Pancreas (tissue), 10 donors: ENCODE measurements around the gene PKNOX2. TPM values are rescaled to one million over a fixed set of nuclear protein-coding genes. Genes with fewer than 3 reads are reported as not detected.
A peak's percentile ranks its signal among the peaks of the same experiment; 100 is the strongest.

Experiments used
- ATAC-seq, 4 donors: fragments of 200-7000 bp; cut with Tn5 transposase; one replicate each; pipeline versions ENCODE4 v1.8.0 to v1.9.1; 2020; ENCODE audit warnings: mild to moderate bottlenecking in 4 of 4, moderate library complexity in 4 of 4
- DNase-seq, 6 donors: peaks; one replicate each; pipeline ENCODE4 v3.0.0-alpha.2; 2020
- FAIRE-seq: peaks from 2 replicates; lab custom pipeline; 2012; peaks lifted over from hg19 to GRCh38; lab: Jason Lieb, UNC
- H3K27ac ChIP-seq, 4 donors: fragments of 200-600 bp; sonication (generic); 1 replicate in 3 of 4; 2 replicates in 1 of 4; pipeline versions ENCODE4 v1.5.0 to v1.8.0; 2020
- H3K27me3 ChIP-seq, 4 donors: fragments of 200-600 bp; one replicate each; pipeline ENCODE4 v1.8.0; 2021
- H3K36me3 ChIP-seq, 3 donors: fragments of 200-600 bp; sonication (generic) in 1 of 3; one replicate each; pipeline versions ENCODE4 v1.5.0 to v1.8.0; 2020 to 2021
- H3K4me1 ChIP-seq, 3 donors: fragments of 200-600 bp; one replicate each; pipeline ENCODE4 v1.8.0; 2021
- H3K4me3 ChIP-seq, 4 donors: fragments of 200-600 bp; sonication (generic) in 2 of 4; one replicate each; pipeline versions ENCODE4 v1.5.0 to v1.8.0; 2020 to 2021
- H3K9me3 ChIP-seq, 4 donors: fragments of 200-600 bp; one replicate each; pipeline ENCODE4 v1.8.0; 2021
- CTCF ChIP-seq, 4 donors: fragments of 200-600 bp; sonication (generic) in 3 of 4; IDR thresholded peaks; one replicate each; pipeline versions ENCODE4 v1.5.0 to v1.8.0; 2021; ENCODE audit warnings: antibody characterized with exemption in 4 of 4
- WGBS, 2 donors: extraction: QIAGEN DNeasy Blood & Tissue Kit; methylation state at CpG; one replicate each; pipeline ENCODE4 v1.1.7; 2013; 5-methylcytosine and 5-hydroxymethylcytosine counted together
- intact Hi-C, 3 donors: fragments of 100-400 bp; cut with DNase I; formaldehyde crosslinking; loops; one replicate each; pipeline versions ENCODE4 v1.11.1 to v1.14.2; 2022
- polyA plus RNA-seq, 2 donors: library from polyadenylated mRNA; stranded (reverse); fragments of 200-250 nt; gene quantifications; one replicate each; pipeline ENCODE4 v1.2.3, GENCODE V29; 2013
- total RNA-seq, 6 donors: library from RNA; stranded (reverse); fragmentation: NEBNext Ultra II Directional in 4 of 6; extraction: Animal tissue kit (Norgen Biotek cat#: 25700) in 4 of 6; gene quantifications; one replicate each; pipeline versions ENCODE4 v1.2.1 to v1.2.4, GENCODE V29; 2021 to 2023
- donor health status: healthy with polysubstance abuse.
- donor health status: DM: no; HTN: no; CAD: no; lungs with moderate emphysema.
- donor health status: DM: no; HTN: no; CAD: no.
- donor health status: control.
- donor health status: control.
- donor health status: Bipolar disorder and iron deficiency.
- donor health status: DM: yes; HTN: yes; CAD: no.
- donor health status: DM: no; HTN: no; CAD: no.
- donor health status: DM: no; HTN: no; CAD: no.
- donor health status: DM: yes; HTN: yes; CAD: no.

PKNOX2 gene
- total and polyA plus RNA-seq, 8 donors, result 3.4 to 8.1 (median 5.8) TPM

- FAIRE-seq (no peak), DNase-seq (peak in 5 of 6 donors; percentile 27 to 60 (median 44)), ATAC-seq (peak; percentile 40 to 75 (median 73))
- 41 to 51% methylated on average over 28 to 29 of the region's 29 CpGs for WGBS, 2 donors
- TF ChIP-seq CTCF (IDR thresholded peaks at IDR 0.05), result no peak
- H3K4me1 ChIP-seq, result no peaks in the 10 kb centered on the region
- no peaks in the 10 kb centered on the region for H3K36me3 ChIP-seq
- no peaks in the 10 kb centered on the region for H3K9me3 ChIP-seq
- intact Hi-C loops, result no loop called here
- no peak overlapping the region for H3K27ac ChIP-seq
- no peak overlapping the region for H3K4me3 ChIP-seq
- no peaks in the 10 kb centered on the region for H3K27me3 ChIP-seq
Observed at GRCh38 chr11:125263268-125263790, 98.8 kb downstream of the PKNOX2 start.

GRCh38 chr11:125264100-125265022, 99.8 kb downstream of the PKNOX2 start:
- H3K27ac ChIP-seq, result no peak overlapping the region
- 86 to 94% methylated on average over 14 of the region's 14 CpGs for WGBS, 2 donors

GRCh38 chr11:125267548-125267947, 103.0 kb downstream of the PKNOX2 start:
- Histone ChIP-seq H3K4me3 (no peak overlapping the region), H3K36me3 (no peaks in the 10 kb centered on the region), H3K27ac (no peak overlapping the region), H3K4me1 (no peaks in the 10 kb centered on the region), H3K27me3 (no peaks in the 10 kb centered on the region), H3K9me3 (no peaks in the 10 kb centered on the region)
- intact Hi-C loops, result no loop called here
- no peak for ATAC-seq
- DNase-seq, result no peak
- WGBS, 2 donors, result 86 to 93% methylated on average over 8 of the region's 8 CpGs
- no peak for TF ChIP-seq CTCF (IDR thresholded peaks at IDR 0.05)
- FAIRE-seq, result no peak

More at GRCh38 chr11:125264100-125265022, 99.8 kb downstream of the PKNOX2 start:
- intact Hi-C loops, result no loop called here
- Histone ChIP-seq H3K4me3 (no peak overlapping the region), H3K27me3 (no peaks in the 10 kb centered on the region), H3K4me1 (no peaks in the 10 kb centered on the region), H3K36me3 (no peaks in the 10 kb centered on the region), H3K9me3 (no peaks in the 10 kb centered on the region)
- TF ChIP-seq CTCF (IDR thresholded peaks at IDR 0.05), result no peak
- no peak for FAIRE-seq
- DNase-seq, result no peak
- no peak for ATAC-seq

GRCh38 chr11:125268611-125269010, 104.1 kb downstream of the PKNOX2 start:
- no peaks in the 10 kb centered on the region for H3K27me3 ChIP-seq
- no peak for TF ChIP-seq CTCF (IDR thresholded peaks at IDR 0.05)
- H3K4me1 ChIP-seq, result no peaks in the 10 kb centered on the region
- no peaks in the 10 kb centered on the region for H3K9me3 ChIP-seq
- no peak overlapping the region for H3K27ac ChIP-seq
- intact Hi-C loops, result no loop called here
- ATAC-seq (no peak), FAIRE-seq (no peak), DNase-seq (no peak)
- no peaks in the 10 kb centered on the region for H3K36me3 ChIP-seq
- no peak overlapping the region for H3K4me3 ChIP-seq
- 82 to 86% methylated on average over 4 to 5 of the region's 5 CpGs for WGBS, 2 donors
